ENCODE measurements around the gene CACNA1S.

The CACNA1S gene

DNA sequence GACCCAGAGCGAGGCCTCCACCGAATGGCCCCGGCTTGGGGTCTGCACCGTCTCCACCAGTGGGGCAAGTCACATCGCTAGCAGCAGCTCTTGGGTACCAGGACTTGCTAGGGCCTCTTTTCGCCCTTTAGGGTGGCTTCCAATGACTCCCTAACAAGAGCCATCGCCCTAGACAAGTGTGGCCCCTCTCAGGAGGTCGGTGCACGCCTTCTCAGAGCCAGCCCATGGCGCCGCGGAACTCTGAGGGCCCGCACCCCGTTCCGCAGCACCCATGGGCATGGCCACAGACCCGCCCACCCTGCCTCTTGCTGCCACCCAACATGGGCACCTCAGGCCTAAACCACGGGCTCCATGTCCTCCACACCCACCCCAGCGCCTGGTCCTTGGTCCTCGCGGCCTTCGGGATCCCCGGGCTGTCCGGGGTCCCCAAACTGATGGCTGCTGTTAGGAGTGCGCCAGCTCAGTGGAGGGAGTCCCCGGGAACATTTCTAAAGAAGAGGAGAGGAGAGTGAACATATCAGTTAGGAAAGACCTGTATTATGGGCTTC is 3.2 kb upstream of the CACNA1S start:
- DNase-seq, result no peak

DNA sequence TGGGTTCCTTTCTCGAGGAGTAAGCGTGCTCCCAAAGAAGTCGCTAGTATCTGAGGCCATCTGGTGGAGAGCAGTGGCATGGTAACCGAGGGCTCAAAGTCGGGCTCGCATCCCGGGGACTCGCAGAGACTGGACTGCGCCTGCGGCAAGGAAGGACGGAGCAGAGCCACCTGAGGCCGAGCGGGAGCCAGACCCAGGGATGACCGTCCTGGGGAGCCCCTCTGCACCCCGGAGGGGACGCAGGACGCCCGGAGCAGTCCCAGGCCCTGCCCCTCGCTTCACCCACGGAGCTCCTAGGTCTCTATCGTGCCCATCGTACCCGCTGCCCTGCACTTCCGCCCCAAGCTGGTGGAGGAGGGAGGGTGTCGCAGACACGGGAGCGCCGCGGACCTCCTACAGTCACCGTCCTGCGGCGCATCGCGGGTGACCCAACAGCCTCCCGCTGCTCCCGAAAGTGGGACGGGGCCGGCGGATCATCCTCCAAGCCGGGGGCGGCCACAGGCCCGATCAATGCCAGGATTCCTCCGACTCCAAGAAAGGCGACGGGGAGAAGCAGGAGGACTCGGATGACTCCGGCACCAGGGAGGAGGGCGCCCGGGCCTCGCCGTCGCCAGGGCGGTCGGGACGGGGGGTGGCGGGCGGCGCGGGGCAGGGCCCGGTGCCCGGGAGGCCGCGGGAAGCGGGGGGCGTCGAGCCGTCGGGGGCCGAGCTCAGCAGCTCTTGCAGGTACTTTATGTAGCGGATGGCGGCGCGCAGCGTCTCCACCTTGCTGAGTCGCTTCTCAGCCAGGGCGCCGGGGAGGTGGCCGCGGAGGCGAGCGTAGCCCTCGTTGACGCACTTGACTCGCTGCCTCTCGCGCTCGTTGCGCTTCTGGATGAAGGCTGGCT is 2.3 kb upstream of the CACNA1S start:
- DNase-seq, result peak; percentile 66

DNA sequence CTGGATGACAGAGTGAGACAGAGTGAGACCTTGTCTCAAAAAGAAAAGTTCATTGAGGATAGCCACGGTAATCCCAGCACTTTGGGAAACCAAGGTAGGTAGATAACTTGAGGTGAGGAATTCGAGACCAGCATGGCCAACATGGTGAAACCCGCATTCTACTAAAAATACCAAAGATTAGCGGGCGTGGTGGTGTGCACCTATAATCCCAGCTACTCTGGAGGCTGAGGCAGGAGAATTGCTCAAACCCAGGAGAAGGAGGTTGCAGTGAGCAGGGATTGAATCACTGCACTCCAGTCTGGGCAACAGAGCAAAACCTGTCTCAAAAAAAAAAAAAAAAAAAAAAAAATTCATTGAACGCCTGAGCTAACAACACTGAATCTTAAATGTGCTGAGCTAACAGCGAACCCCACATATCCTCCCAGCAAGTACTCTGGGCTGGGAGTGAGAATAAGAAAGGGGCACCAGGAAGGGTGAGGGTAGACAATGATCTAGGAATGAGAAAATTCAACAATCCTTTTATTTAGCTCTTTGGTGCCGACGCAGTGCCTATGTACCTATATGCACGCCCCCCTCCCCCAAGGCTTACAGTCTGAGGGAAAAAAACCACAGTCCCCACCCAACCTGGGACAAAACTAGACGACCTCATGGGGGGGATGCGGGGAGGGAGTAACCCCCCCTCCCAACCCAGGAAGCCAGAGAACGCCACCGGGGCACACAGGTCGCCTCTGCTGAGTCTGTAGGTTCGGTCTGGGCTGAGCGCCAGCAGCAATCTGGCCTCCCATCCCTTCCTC is 1.4 kb upstream of the CACNA1S start:
- DNase-seq, result no peak

DNA sequence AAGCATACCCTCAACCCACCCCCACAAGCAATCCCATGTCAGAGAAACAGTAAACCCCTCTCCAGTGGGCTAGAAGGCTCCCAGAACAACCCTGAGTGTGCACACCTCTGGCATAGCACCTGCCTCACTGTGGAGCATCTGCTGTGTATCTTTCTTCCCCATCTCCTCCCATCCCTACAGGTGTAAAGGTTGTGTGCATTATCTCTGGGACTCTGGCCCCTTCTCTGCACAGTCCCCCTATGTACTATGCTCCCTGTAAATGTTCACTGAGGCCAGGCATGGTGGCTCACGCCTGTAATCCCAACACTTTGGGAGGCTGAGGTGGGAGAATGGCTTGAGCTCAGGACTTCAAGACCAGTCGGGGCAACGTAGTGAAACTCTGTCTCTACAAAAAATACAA is 700 bp upstream of the CACNA1S start:
- DNase-seq, result no peak

DNA sequence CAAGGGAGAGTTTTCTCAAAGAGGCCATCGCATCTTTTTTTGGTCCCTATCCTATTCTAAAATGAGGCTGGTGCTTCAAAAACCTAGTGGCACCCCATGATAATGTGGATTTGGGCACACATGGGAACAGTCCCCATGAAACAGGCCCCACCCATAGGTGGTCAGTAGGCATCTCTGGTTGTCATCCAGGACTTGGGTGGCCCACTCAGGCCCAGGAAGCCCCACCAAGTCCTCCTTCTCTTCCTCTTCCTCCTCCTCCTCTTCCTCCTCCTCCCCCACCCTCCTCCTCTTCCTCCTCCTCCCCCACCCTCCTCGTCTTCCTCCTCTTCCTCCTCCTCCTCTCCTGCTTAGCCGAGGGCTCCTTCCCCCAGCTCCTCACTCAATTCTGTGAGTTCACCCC is 554 bp downstream of the CACNA1S start:
- no peak for DNase-seq

DNA sequence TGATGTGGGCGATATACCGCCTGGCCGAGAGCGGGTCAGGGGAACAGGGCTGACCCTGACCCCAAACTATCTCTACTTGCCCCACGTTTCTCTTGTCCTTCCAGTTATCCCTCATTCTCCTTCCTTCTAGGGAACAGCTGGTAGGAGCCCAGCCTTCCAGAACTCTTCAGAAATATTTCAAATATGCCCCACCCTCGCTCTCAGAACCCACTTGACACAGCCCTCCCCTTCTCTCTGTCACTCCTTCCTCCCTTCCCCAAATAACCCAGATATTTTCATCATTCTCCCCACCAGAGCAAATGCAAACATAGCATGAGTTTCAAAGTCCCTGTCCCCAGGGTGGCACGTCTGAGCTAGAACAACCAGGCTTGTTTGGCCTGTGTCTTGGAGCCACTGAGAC is 1.1 kb downstream of the CACNA1S start:
- no peak for DNase-seq

DNA sequence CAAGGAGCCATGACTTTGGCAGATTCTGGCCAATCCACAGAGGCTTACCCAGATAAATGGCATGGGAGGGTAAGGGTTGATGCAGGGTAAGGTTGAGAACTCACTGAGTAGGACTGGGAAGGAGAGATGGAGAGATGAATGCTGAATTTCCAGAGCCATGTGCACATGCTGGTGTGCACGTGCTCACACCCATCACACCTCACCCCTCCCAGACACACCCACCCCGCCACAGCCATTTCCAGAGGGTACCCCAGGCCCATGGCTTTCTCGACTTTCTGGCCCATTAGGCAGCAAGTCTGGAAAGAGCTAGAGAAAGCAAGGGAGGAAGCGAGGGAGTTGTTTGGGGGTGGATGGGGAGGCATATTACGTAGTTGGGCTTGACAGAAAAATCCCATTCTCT is 1.6 kb downstream of the CACNA1S start:
- DNase-seq, result no peak

DNA sequence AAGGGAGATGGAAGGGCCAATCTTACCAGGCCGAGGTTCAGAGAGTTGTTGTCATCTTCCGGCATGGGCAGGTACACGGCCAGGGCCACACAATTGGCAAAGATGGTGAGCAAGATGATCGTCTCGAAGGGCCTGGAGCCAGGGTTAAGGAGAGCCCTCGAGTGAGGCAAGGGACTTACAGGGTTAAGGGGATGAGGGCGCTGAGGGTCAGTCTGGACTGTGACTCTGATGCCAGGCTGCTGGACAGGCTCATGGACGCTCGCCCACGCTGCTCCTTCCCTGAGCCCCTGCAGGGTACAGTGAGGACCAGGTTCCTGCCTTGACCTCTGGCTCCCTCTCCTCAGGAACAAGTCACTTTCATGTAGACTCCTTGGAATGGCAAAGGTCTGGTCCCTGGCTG is 2.1 kb downstream of the CACNA1S start:
- DNase-seq, result no peak

DNA sequence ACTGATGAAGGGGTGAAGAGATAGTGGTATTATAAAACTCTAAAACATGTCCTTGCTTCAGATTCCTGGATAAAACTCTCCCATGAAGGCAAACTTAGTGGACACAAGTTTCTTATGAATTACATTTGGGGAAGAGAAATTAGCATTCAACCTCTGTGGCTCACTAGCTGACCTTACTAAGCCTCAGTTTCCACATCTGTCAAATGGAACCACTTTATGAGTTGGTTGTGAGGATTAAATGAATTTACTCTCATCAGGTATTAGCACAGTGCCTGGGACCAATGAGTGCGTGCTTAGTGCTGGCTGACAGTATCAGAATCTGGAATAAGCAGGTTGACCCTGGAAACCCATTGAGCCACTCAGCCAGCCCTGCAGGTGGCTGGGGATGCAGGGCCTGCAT is 2.6 kb downstream of the CACNA1S start:
- DNase-seq, result no peak

DNA sequence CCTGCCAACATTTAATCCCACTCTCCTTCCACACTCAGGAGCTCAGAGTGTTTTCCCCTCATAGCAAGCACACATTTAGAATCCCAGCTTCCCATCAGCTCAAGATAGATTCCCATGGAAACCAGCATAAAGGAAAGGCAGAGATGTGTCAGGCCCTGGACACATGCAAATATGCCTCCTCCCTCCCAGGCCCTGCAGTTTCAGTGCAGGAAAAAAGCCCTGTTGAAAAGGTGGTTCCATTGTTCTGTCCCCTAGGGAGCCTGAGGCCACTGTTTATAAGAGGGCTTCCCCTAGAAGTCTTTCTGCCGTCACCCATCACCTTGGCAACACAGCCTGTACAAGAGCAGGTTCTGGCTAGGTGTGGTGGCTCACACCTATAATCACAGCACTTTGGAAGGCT is 3.6 kb downstream of the CACNA1S start:
- peak; percentile 40 for DNase-seq

DNA sequence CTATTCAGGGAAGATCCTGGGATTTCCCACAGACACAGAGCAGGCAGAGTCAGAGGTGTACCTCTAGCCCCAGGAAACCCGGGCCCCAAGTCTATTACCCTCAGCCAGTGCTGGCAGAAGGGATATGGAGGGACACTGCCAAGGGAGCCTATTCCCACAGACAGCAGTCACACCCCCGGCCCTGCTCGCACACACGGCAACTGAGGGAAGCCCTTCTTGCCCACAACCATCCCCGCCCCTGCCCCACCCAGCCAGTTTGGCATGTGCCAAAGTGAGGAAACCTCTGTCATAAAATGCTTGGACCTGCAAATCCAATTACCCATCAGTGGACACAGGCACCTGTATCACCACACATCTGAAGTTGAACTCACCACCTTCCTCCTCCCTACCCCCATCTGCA is 6.5 kb downstream of the CACNA1S start:
- DNase-seq, result no peak

DNA sequence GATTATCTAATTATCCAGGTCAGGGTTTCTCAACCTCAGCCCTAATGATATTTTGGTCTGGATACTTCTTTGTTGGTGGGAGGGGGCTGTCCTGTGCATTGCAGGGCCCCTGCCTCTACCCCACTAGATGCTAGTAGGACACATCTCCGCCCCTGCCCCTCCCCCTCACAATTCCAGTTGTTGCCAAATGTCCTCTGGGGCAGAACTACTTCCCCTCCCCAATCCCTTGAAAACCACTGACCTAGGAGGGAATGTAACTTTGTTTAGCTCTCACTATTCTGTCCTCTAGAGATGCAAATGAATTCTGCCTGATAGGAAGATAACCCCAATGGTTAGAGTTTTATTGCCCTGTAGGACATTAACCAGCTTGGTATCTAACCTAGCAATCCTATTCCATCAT is 8.1 kb downstream of the CACNA1S start:
- DNase-seq, result no peak

DNA sequence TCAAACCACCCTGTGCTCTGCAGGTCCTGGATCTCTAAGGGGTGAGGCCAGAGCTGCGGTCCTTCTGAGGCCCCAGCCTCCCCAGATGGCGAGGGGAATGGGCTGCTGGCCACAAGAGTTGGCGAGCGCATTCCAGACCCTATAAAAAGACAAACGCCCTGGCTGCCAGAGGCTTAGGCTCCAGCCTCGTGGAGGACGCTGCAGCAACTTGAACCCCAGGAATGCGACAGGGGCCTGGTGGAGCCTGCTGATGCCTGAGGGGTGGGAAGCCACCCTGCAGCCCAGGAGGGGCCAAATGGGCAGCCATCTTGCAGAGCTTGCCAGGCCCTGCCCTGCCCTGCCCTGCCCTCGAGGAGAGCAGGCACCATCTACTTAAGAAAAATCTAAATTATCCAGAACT is 8.6 kb downstream of the CACNA1S start:
- no peak for DNase-seq

DNA sequence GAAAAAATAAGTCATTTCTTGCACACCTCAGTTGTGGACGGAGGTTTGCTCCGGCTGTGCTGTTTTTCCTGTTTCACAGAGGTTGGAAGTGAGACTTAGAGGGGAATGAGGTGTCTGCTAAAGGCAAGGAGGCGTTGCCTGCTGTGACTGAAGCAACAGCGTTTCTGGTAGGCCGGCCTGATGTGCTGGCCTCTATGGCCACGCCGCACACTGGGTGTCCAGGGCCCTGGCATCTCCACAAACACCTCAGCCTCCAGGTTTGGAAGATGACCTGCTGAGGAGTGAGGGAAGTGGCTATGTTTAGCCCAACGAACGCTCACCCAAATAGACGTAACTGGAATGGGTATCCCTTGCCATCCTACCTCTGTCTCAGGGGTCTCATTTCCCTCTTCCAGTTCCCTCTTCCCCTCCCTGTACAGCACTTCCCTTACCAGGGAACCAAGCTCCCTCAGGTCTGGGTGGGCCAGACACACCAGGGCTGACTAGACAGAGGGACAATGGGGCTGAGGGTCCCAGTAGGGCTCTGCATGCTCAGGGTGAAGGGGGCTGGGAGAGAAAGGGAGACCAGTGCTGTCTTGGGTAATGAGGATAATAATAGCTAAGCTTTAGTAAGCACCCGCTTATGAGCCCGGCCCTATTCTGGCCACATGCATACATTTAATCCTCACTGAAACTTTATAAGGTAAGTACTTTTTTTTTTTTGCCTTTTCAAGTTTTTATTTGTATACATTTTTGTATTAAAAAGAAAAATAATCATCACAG is 11.9 kb downstream of the CACNA1S start:
- DNase-seq, result no peak

DNA sequence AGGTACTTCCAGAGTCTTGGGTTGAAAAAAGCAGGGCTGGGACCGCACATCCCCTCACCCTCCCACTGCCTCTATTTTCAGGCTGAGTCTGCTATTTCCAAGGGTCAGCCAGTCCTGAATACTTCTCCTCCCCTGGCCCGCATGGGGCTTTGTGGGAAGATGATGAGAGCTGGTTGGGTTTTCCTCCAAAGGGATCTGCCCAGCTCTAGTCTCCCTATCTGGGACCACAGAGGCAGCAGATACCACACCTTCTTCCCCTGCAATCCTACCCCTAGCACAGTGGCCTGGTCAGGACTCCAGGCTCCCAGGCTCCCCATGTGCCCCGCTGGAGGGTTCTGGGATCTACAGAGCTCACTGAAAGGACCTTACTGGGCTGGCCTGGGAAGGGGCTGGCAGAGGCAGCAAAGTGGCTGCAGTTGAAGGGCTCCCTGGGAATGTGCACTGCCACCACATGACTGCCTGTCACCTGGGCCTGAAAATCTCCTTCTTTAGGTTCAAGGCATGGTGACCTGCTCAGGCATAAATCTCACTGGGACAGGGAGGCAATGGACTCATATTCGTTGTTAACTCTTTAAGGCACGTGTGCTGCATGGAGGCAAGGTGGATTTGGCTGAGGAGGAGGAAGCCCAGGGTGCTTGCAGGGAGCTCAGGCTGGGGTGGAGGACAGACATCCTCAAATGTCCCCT is 13.1 kb downstream of the CACNA1S start:
- DNase-seq, result no peak

DNA sequence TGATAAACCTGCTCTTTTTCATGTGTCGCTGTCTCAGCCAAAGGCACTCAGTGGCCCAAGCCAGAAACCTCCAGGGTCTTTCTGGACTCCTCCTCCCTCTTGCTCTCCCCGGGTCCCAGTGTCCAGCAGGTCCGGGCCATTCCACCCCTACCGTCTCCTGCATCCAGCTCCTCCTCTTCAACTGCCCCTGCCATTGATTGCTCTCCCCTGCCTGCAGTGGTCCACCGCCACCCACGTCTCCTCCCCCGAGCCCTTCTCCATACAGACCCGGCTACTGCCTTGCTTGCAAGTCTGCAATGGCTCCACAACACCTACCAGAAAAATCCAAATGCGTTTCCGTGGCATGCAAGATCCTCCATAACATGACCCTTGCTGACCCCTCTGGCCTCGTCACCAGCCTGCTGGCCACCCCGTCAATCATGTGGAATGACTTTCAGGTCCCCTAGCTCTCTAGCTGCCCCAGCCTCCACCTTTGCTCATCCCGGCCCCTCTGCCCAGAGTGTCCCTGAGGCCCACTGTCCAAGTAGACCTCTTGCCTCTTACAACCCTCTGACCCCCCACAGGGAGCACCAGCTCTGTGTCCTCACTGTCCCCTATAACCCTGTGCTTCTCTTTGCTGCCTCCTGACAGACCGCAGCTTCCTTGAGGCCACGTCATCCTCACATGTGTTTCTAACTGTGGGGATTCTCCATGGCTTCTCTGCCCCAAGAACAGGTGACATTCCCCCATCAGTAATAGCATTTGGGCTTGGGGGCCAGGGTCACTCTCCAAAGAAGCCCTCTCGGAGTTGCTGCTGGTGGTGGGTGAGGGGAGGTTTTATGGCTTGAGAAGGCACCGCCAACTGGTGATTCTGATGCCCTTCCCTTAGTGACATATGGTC is 15.0 kb downstream of the CACNA1S start:
- DNase-seq, result no peak

DNA sequence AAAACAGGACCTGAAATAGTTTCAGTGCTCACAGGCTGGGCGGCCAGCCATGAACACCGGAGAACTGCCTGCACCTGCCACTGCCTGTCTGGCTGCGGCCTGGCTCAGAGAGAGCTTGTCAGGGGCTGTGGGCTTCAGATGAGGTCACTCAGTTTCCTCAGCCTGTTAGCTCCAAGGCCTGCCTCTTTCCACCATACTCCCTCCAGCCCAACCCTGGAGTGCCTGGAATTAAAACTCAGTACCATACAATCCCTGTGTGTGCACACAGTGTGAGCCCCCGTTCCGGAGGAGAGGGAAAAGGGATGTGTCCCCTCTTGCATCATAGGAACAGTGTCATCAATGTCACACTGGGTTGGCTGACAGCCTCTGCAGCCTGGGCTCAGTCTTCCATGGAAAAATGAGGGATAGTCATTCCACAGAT is 16.2 kb downstream of the CACNA1S start:
- no peak for DNase-seq

DNA sequence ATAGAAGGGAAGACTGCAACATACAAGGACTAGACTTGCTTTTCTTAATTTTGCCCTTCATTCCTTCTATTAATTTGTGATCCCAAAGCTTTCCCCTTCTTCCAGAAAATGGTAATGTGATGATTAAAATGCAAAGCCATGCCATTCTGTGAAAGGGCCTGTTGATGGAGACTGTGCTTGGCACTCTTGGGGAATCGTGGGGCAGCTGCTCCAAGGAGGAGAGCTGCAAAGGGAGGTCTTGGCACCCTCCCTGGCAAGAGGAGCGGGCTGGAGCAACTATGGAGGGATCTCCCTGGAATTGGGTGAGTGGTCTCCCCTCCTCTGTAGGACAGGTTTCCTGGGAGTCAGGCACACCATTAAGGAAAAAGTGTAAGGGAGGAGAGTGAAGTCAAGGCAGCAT is 16.6 kb downstream of the CACNA1S start:
- no peak for DNase-seq

DNA sequence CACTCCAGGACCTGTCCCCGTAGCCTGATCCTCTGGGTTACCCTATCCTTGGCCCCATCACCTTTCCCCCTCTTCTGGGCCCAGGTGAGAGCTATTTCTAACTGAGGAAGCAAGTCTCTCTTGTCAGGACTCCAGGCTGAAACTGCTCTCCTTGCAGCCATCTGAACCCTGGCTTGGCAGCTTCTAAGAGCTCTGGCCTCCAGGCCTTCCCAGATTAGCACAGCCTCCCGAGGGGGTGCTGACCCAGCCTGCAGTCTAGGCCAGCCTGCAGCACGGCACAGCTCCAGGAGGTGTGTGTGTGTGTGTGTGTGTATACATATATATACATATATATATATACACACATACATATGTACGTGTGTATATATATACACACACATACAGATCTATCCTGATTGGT is 17.4 kb downstream of the CACNA1S start:
- no peak for DNase-seq

DNA sequence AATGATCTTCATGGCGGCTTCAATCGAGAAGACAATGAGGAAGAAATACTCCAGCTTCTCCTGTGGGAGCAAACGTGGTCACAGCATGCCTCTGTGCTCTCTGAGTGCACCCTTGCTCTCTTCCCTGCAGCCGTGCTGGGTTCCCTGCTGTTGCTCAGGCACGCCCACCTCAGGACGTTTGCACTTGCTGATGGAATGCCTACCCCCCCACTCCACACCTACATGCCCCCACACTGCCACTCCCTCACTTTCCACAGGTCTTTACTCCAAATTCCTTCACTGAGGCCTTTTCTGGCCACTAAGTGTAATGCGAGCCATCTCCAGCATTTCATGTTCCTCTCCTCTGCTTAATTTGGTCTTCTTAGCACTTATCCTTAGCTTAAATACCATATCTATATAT is 18.3 kb downstream of the CACNA1S start:
- no peak for DNase-seq

DNA sequence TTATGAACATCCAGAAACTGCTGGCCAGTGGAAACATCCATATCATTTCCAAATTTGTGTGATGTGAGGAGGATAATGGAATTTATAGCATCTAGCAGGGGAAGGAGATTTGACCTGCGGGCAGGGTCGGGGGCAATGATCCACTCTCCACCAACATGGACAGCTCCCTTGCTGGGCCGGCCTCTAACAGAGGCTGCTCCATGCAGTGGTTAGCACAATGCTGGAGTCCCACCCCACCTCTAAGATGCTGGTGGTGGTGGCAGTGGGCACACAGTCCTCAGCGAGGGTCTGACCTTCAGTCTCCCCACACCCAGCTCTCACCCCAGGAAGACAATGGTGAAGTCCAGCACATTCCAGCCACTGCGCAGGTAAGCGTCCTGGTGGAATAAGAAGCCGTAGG is 18.7 kb downstream of the CACNA1S start:
- no peak for DNase-seq

DNA sequence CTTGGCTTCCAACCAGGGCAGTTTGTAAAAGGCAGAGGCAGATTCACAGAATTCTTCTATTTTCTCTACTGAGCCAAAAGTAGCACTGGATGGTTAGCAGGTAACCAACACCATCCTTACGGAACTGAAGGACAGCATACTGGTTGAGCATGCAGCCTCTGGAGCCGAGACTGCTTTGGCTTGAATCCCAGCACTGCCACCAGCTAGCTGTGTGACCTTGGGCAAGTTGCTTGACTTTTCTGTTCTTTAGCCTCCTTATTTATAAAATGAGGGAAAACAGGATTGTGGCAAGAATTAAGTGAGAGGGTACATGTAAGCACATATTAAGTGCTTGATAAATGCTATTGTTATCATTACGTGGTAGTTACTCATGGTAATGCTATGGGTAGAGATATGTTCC is 19.5 kb downstream of the CACNA1S start:
- DNase-seq, result no peak

All from NCI-H187 treated with DMSO at 0.1 percent for 48 hours (cell line).